Measurements from ENCODE around the gene ADAMTS18.
A peak's percentile ranks its signal among the peaks of the same experiment; 100 is the strongest.

DNA sequence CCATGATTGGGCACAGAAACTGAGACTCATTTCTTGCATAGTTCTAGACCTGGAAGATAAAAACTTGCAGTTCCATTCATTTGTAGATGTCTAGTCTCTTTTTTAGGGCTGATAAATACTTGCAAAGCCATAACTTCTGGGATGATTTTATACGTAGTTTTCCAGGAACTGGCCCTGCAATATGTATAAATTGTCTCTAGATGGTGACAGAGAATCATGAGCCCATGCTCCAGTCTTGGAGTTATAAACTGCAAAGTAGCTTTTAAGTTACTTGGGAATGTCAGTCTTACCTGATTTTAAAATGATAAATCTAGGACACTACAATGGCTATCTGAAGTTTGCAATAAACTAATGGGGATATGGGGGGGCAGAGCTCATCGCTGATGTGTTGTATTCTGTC is 3.0 kb upstream of the ADAMTS18 start:
- TF ChIP-seq, protein P1, sequence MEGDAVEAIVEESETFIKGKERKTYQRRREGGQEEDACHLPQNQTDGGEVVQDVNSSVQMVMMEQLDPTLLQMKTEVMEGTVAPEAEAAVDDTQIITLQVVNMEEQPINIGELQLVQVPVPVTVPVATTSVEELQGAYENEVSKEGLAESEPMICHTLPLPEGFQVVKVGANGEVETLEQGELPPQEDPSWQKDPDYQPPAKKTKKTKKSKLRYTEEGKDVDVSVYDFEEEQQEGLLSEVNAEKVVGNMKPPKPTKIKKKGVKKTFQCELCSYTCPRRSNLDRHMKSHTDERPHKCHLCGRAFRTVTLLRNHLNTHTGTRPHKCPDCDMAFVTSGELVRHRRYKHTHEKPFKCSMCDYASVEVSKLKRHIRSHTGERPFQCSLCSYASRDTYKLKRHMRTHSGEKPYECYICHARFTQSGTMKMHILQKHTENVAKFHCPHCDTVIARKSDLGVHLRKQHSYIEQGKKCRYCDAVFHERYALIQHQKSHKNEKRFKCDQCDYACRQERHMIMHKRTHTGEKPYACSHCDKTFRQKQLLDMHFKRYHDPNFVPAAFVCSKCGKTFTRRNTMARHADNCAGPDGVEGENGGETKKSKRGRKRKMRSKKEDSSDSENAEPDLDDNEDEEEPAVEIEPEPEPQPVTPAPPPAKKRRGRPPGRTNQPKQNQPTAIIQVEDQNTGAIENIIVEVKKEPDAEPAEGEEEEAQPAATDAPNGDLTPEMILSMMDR (IDR thresholded peaks at IDR 0.05) = peak; percentile 23; the same call in 2 of the 3 replicates
- TF ChIP-seq POLR2A (IDR thresholded peaks at IDR 0.05; ENCODE audit: low read length) (no peak), RAD21 (conservative IDR thresholded peaks at IDR 0.05 in 1 of 2, IDR thresholded peaks at IDR 0.05 in 1 of 2) (peak; percentile 30 to 50; a peak in 4 of 5 replicates), RCOR1 (IDR thresholded peaks at IDR 0.05; ENCODE audit: low read depth, low read length) (no peak), CEBPB (IDR thresholded peaks at IDR 0.05) (no peak), ZC3H11A (IDR thresholded peaks at IDR 0.05) (no peak), ZFP36 (IDR thresholded peaks at IDR 0.05; ENCODE audit: borderline replicate concordance, partially characterized antibody) (no peak)
- TF ChIP-seq, protein P2, sequence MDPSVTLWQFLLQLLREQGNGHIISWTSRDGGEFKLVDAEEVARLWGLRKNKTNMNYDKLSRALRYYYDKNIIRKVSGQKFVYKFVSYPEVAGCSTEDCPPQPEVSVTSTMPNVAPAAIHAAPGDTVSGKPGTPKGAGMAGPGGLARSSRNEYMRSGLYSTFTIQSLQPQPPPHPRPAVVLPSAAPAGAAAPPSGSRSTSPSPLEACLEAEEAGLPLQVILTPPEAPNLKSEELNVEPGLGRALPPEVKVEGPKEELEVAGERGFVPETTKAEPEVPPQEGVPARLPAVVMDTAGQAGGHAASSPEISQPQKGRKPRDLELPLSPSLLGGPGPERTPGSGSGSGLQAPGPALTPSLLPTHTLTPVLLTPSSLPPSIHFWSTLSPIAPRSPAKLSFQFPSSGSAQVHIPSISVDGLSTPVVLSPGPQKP (IDR thresholded peaks at IDR 0.05; ENCODE audit: low read depth, low read length) = no peak
